SU-DHL-6 (cell line): ENCODE measurements around the gene TANC1.

Experiments used
- H2AFZ ChIP-seq: fragments of 200-600 bp; sonication (generic); 2 replicates; pipeline ENCODE4 v1.6.1; 2014; ENCODE audit warnings: low read depth, mild to moderate bottlenecking, moderate library complexity, mixed read lengths, antibody characterized with exemption, low read length; ENCODE audit not compliant: severe bottlenecking
- H3F3A ChIP-seq: fragments of 200-600 bp; shearing (Covaris generic); 2 replicates; pipeline ENCODE4 v1.6.0; 2016; ENCODE audit warnings: antibody characterized with exemption, mild to moderate bottlenecking; ENCODE audit not compliant: insufficient read depth
- H3K27ac ChIP-seq: fragments of 200-600 bp; sonication (generic); 2 replicates; pipeline ENCODE4 v1.5.1; 2016; ENCODE audit warnings: low read depth, mild to moderate bottlenecking, low read length, moderate library complexity, mixed read lengths
- H3K27me3 ChIP-seq: fragments of 200-600 bp; sonication (generic), shearing (Covaris generic); 2 replicates; pipeline ENCODE4 v1.6.0; 2014; ENCODE audit warnings: mild to moderate bottlenecking, low read length
- H3K36me3 ChIP-seq: fragments of 200-600 bp; sonication (generic); 2 replicates; pipeline ENCODE4 v1.6.1; 2014; ENCODE audit warnings: mild to moderate bottlenecking, low read length, mixed read lengths
- H3K4me2 ChIP-seq: fragments of 300-600, 200-600 bp; shearing (Covaris generic), sonication (generic); 2 replicates; pipeline ENCODE4 v1.6.0; 2014; ENCODE audit warnings: low read length, low read depth, mild to moderate bottlenecking; ENCODE audit not compliant: poor library complexity, severe bottlenecking
- H3K4me3 ChIP-seq: fragments of 200-600 bp; sonication (generic); 2 replicates; pipeline ENCODE4 v1.5.1; 2014; ENCODE audit warnings: antibody characterized with exemption, low read length, mild to moderate bottlenecking, mixed read lengths; ENCODE audit not compliant: insufficient read depth, poor library complexity, severe bottlenecking
- H3K79me2 ChIP-seq: fragments of 200-600 bp; sonication (generic); 2 replicates; pipeline ENCODE4 v1.6.1; 2014; ENCODE audit warnings: mild to moderate bottlenecking, low read length, moderate library complexity; ENCODE audit not compliant: insufficient read depth
- H3K9ac ChIP-seq: fragments of 200-600 bp; sonication (generic); 2 replicates; pipeline ENCODE4 v1.7.0; 2014; ENCODE audit warnings: mild to moderate bottlenecking, low read length
- H3K9me2 ChIP-seq: fragments of 200-600 bp; sonication (generic); replicated peaks from 2 replicates; pipeline ENCODE4 v1.6.1; 2014; ENCODE audit warnings: low read length; ENCODE audit not compliant: insufficient read depth
- H3K9me3 ChIP-seq: fragments of 200-600 bp; sonication (generic); 2 replicates; pipeline ENCODE4 v1.6.1; 2014; ENCODE audit warnings: low read length, mixed read lengths; ENCODE audit not compliant: insufficient read depth
- H4K20me1 ChIP-seq: fragments of 200-600 bp; sonication (generic); 2 replicates; pipeline ENCODE4 v1.6.1; 2014; ENCODE audit warnings: low read depth, mild to moderate bottlenecking, antibody characterized with exemption, low read length, moderate library complexity, mixed read lengths
- EZH2phosphoT487 ChIP-seq: fragments of 200-600 bp; sonication (generic), shearing (Covaris generic); conservative IDR thresholded peaks from 2 replicates; pipeline ENCODE4 v1.6.1; 2018; ENCODE audit warnings: mild to moderate bottlenecking, antibody characterized with exemption, low read length, moderate library complexity, mixed read lengths
- TF ChIP-seq, protein P1 (sequence below): fragments of 200-600 bp; sonication (generic); IDR thresholded peaks from one replicate; pipeline ENCODE4 v1.5.1; 2017; ENCODE audit warnings: antibody characterized with exemption, mild to moderate bottlenecking, low read length, moderate library complexity; ENCODE audit not compliant: insufficient read depth, poor library complexity, severe bottlenecking

TANC1 gene

DNA sequence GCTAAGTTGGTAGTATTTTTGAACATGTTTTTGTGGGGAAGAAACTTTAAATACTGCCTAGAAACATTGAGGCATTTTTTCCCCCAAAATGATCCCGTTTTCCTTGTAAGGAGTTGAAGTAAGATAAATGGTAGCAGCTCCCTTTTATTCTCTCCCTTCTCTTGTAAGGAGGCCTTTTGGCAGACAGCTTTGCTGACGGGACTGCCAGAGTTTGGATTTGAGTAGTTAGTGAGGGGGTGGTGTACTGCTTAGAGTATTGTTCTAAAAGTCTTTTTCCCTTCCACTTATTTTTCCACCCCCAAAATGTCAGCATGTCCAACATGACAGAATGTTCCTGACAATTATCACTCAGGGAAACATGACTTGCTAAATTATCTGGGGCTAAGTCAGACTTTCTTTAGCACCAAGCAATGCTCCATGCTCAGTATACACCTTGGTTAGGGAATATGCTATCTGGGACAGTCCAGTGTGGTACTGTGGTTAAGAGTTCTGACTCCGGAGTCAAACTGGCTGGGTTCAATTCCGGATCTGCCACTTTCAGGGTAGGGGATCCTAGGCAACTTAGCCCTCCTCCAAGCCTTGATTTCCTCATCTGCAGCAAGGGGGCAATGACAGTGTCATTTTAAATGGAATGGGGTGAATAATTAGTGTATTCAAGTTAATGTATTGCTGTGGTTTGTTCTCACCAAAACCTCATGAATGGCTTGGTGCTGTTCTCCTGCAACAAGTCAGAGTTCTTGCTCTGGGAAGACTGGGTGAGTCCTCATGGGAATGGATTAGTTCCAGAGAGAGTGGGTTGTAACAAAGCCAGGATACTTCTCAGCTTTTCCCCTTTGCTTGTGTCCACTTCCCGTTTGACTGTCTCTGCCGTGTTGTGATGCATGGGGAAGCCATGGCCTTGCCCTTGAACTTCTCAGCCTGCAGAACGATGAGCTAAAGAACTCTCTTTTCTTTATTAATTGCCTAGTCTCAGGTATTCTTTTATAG lies 116.2 kb downstream of the TANC1 start:
- no peak overlapping the region for H3K4me3 ChIP-seq
- H3K79me2 ChIP-seq: no peaks in the 10 kb centered on the region
- TF ChIP-seq, protein P1, sequence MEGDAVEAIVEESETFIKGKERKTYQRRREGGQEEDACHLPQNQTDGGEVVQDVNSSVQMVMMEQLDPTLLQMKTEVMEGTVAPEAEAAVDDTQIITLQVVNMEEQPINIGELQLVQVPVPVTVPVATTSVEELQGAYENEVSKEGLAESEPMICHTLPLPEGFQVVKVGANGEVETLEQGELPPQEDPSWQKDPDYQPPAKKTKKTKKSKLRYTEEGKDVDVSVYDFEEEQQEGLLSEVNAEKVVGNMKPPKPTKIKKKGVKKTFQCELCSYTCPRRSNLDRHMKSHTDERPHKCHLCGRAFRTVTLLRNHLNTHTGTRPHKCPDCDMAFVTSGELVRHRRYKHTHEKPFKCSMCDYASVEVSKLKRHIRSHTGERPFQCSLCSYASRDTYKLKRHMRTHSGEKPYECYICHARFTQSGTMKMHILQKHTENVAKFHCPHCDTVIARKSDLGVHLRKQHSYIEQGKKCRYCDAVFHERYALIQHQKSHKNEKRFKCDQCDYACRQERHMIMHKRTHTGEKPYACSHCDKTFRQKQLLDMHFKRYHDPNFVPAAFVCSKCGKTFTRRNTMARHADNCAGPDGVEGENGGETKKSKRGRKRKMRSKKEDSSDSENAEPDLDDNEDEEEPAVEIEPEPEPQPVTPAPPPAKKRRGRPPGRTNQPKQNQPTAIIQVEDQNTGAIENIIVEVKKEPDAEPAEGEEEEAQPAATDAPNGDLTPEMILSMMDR: no peak
- TF ChIP-seq EZH2phosphoT487: no peak
- H3K9me3 ChIP-seq: no peaks in the 10 kb centered on the region
- H3K27me3 ChIP-seq: no peaks in the 10 kb centered on the region
- H3K9me2 ChIP-seq: no peaks in the 10 kb centered on the region
- H3K9ac ChIP-seq: no peak overlapping the region
- no peaks in the 10 kb centered on the region for H3K36me3 ChIP-seq
- H3F3A ChIP-seq: no peaks in the 10 kb centered on the region
- H2AFZ ChIP-seq: no peak overlapping the region
- no peak overlapping the region for H3K27ac ChIP-seq
- H3K4me2 ChIP-seq: no peak overlapping the region
- no peaks in the 10 kb centered on the region for H4K20me1 ChIP-seq

DNA sequence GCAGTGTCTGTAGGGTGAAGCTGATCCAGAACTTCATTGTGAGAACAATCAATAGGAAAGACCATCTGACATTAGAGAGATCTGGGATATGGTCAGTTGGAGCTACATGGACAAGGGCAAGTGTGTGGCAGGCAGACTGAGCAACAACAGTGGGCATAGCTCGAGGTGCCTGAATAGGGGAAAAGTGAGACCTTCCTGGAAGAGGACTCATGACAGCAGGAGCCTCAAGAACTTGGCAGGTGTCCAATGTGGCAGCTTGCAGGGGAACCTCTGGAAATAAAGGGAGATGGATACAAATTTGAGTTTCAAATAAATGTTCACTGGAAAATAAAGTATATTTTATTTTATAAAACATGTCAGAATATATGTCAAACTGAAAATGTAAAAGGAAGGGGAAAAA lies 117.9 kb downstream of the TANC1 start:
- Histone ChIP-seq H3K4me3 (no peak overlapping the region), H3K9ac (no peak overlapping the region), H2AFZ (no peak overlapping the region), H3K9me2 (no peaks in the 10 kb centered on the region), H3K36me3 (no peaks in the 10 kb centered on the region), H3F3A (no peaks in the 10 kb centered on the region), H3K4me2 (no peak overlapping the region), H3K27ac (no peak overlapping the region), H3K79me2 (no peaks in the 10 kb centered on the region), H4K20me1 (no peaks in the 10 kb centered on the region), H3K27me3 (no peaks in the 10 kb centered on the region), H3K9me3 (no peaks in the 10 kb centered on the region)
- TF ChIP-seq, protein P1: no peak
- TF ChIP-seq EZH2phosphoT487: no peak

DNA sequence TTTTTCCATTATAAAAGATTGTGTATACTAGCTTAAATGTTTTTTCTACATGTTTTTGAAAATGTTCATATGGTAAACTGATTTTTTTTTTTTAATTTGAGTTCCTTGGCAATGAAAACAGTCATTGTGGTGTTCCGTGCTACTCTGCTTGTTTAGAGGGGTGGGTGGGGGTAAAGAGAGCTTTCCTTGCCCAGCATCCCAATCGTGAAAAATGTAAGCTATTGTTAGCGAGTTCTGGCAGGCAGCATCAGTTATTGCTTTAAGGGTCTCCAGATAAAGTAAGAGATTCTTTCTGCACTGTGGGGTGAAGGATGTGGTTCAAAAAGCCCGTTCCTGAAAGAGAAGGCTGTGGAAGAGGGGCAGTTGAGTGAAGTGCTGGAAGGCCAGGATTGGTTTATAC lies 118.4 kb downstream of the TANC1 start:
- H3K36me3 ChIP-seq: no peaks in the 10 kb centered on the region
- no peaks in the 10 kb centered on the region for H3F3A ChIP-seq
- H3K79me2 ChIP-seq: no peaks in the 10 kb centered on the region
- no peaks in the 10 kb centered on the region for H4K20me1 ChIP-seq
- no peak overlapping the region for H3K27ac ChIP-seq
- H3K4me2 ChIP-seq: no peak overlapping the region
- H3K4me3 ChIP-seq: no peak overlapping the region
- no peaks in the 10 kb centered on the region for H3K9me2 ChIP-seq
- H3K9ac ChIP-seq: no peak overlapping the region
- H2AFZ ChIP-seq: no peak overlapping the region
- TF ChIP-seq EZH2phosphoT487: no peak
- TF ChIP-seq, protein P1: no peak
- H3K27me3 ChIP-seq: no peaks in the 10 kb centered on the region
- no peaks in the 10 kb centered on the region for H3K9me3 ChIP-seq
